KMS-11 (cell line): ENCODE data around the gene MED22.

Source experiments
- H2AFZ ChIP-seq: fragments of 200-600 bp; sonication (generic); 2 replicates; pipeline ENCODE4 v1.6.1; 2016; ENCODE audit warnings: antibody characterized with exemption, mixed run types, low read depth
- H3K27ac ChIP-seq: fragments of 200-600 bp; sonication (generic); 2 replicates; pipeline ENCODE4 v1.6.1; 2016; ENCODE audit warnings: mild to moderate bottlenecking, mixed run types
- H3K27me3 ChIP-seq: fragments of 200-600 bp; sonication (generic); 2 replicates; pipeline ENCODE4 v1.6.1; 2017; ENCODE audit warnings: mild to moderate bottlenecking, low read depth, mixed run types, moderate library complexity; ENCODE audit not compliant: insufficient read depth
- H3K36me3 ChIP-seq: fragments of 200-600 bp; sonication (generic); 2 replicates; pipeline ENCODE4 v1.6.1; 2017; ENCODE audit warnings: mild to moderate bottlenecking, mixed run types; ENCODE audit not compliant: insufficient read depth
- H3K4me1 ChIP-seq: fragments of 200-600 bp; sonication (generic); 2 replicates; pipeline ENCODE4 v1.6.1; 2016; ENCODE audit warnings: mild to moderate bottlenecking, low read depth, mixed run types; ENCODE audit not compliant: poor library complexity, severe bottlenecking
- H3K4me2 ChIP-seq: fragments of 200-600 bp; sonication (generic); 2 replicates; pipeline ENCODE4 v1.7.0; 2016; ENCODE audit warnings: mild to moderate bottlenecking, mixed run types
- H3K4me3 ChIP-seq: fragments of 200-600 bp; sonication (generic); IDR thresholded peaks from 2 replicates; pipeline ENCODE4 v1.6.1; 2017; ENCODE audit warnings: low read depth, low read length, mixed read lengths; ENCODE audit not compliant: insufficient read depth
- H3K79me2 ChIP-seq: fragments of 200-600 bp; sonication (generic); 2 replicates; pipeline ENCODE4 v1.6.1; 2016; ENCODE audit warnings: low read depth, mixed run types; ENCODE audit not compliant: insufficient read depth
- H3K9ac ChIP-seq: fragments of 200-600 bp; sonication (generic); 2 replicates; pipeline ENCODE4 v1.6.1; 2016; ENCODE audit warnings: mild to moderate bottlenecking, mixed run types
- H4K20me1 ChIP-seq: fragments of 200-600 bp; sonication (generic); 2 replicates; pipeline ENCODE4 v1.6.1; 2016; ENCODE audit warnings: mild to moderate bottlenecking, mixed run types; ENCODE audit not compliant: insufficient read depth
- CTCF ChIP-seq: fragments of 200-600 bp; sonication (generic); conservative IDR thresholded peaks from 2 replicates; pipeline ENCODE4 v1.6.1; 2017; ENCODE audit warnings: low read depth, mild to moderate bottlenecking, antibody characterized with exemption, low read length, moderate library complexity, mixed read lengths

MED22 gene

GRCh38 chr9:133345596-133345995 lies 2.3 kb downstream of the MED22 start:
- no peak overlapping the region for H3K27ac ChIP-seq
- H3K4me2 ChIP-seq, result no peak overlapping the region
- peaks cover 38% of the 10 kb centered on the region for H3K79me2 ChIP-seq
- H2AFZ ChIP-seq, result no peak overlapping the region
- no peak overlapping the region for H3K9ac ChIP-seq
- peaks cover 20% of the 10 kb centered on the region for H3K4me1 ChIP-seq
- H3K36me3 ChIP-seq, result peaks cover 18% of the 10 kb centered on the region
- H4K20me1 ChIP-seq, result peaks cover 2% of the 10 kb centered on the region; the same call in 1 of the 2 replicates
- no peaks in the 10 kb centered on the region for H3K27me3 ChIP-seq
- no peak for TF ChIP-seq CTCF
- no peak overlapping the region for H3K4me3 ChIP-seq

- Histone ChIP-seq H3K27ac (no peak overlapping the region), H3K79me2 (peaks cover 38% of the 10 kb centered on the region), H3K36me3 (peaks cover 12% of the 10 kb centered on the region), H3K9ac (no peak overlapping the region), H3K27me3 (no peaks in the 10 kb centered on the region), H3K4me2 (no peak overlapping the region), H3K4me3 (no peak overlapping the region), H2AFZ (no peak overlapping the region), H4K20me1 (no peaks in the 10 kb centered on the region), H3K4me1 (peaks cover 16% of the 10 kb centered on the region)
- TF ChIP-seq CTCF, result no peak
Observed at GRCh38 chr9:133344979-133345378, 3.0 kb downstream of the MED22 start.

GRCh38 chr9:133344071-133344470 lies 3.9 kb downstream of the MED22 start:
- no peaks in the 10 kb centered on the region for H3K27me3 ChIP-seq
- no peaks in the 10 kb centered on the region for H4K20me1 ChIP-seq
- peaks cover 30% of the 10 kb centered on the region for H3K79me2 ChIP-seq
- peaks cover 3% of the 10 kb centered on the region for H3K36me3 ChIP-seq
- TF ChIP-seq CTCF, result no peak
- no peak overlapping the region for H3K4me2 ChIP-seq
- no peak overlapping the region for H3K9ac ChIP-seq
- peaks cover 9% of the 10 kb centered on the region for H3K4me1 ChIP-seq
- no peak overlapping the region for H2AFZ ChIP-seq
- H3K4me3 ChIP-seq, result no peak overlapping the region
- no peak overlapping the region for H3K27ac ChIP-seq

GRCh38 chr9:133342570-133342969 lies 5.4 kb downstream of the MED22 start:
- TF ChIP-seq CTCF, result no peak
- Histone ChIP-seq H3K4me2 (no peak overlapping the region), H3K27me3 (no peaks in the 10 kb centered on the region), H3K9ac (no peak overlapping the region), H3K36me3 (no peaks in the 10 kb centered on the region), H3K79me2 (peaks cover 19% of the 10 kb centered on the region; the same call in 1 of the 2 replicates), H3K4me3 (no peak overlapping the region), H3K4me1 (peaks cover 9% of the 10 kb centered on the region), H2AFZ (no peak overlapping the region), H3K27ac (no peak overlapping the region), H4K20me1 (no peaks in the 10 kb centered on the region)
